ENCODE measurements around the gene TECPR2.

The TECPR2 gene

GRCh38 chr14:102464846-102465341, 102.2 kb downstream of the TECPR2 start:
- no peak for DNase-seq (ENCODE audit: low read depth in 1 of 2, low spot score in 1 of 2)

- no peak for DNase-seq (ENCODE audit: low read depth in 1 of 2, low spot score in 1 of 2)
Measured at GRCh38 chr14:102469261-102469660, 106.5 kb downstream of the TECPR2 start.

GRCh38 chr14:102471921-102472790, 109.4 kb downstream of the TECPR2 start:
- no peak for DNase-seq (ENCODE audit: low read depth in 1 of 2, low spot score in 1 of 2)

- no peak for DNase-seq (ENCODE audit: low read depth in 1 of 2, low spot score in 1 of 2)
Measured at GRCh38 chr14:102472791-102473150, 110.0 kb downstream of the TECPR2 start.

- no peak for DNase-seq (ENCODE audit: low read depth in 1 of 2, low spot score in 1 of 2)
Measured at GRCh38 chr14:102473559-102473958, 110.8 kb downstream of the TECPR2 start.

- DNase-seq (ENCODE audit: low read depth in 1 of 2, low spot score in 1 of 2), result no peak
Measured at GRCh38 chr14:102474934-102475333, 112.2 kb downstream of the TECPR2 start.

GRCh38 chr14:102479107-102479506, 116.4 kb downstream of the TECPR2 start:
- DNase-seq (ENCODE audit: low read depth in 1 of 2, low spot score in 1 of 2), result no peak

GRCh38 chr14:102479777-102480176, 117.0 kb downstream of the TECPR2 start:
- DNase-seq (ENCODE audit: low read depth in 1 of 2, low spot score in 1 of 2), result no peak

GRCh38 chr14:102481371-102481770, 118.6 kb downstream of the TECPR2 start:
- DNase-seq (ENCODE audit: low read depth in 1 of 2, low spot score in 1 of 2), result no peak

GRCh38 chr14:102481791-102482238, 119.1 kb downstream of the TECPR2 start:
- DNase-seq (ENCODE audit: low read depth in 1 of 2, low spot score in 1 of 2), result no peak

GRCh38 chr14:102484316-102484715, 121.6 kb downstream of the TECPR2 start:
- DNase-seq (ENCODE audit: low read depth in 1 of 2, low spot score in 1 of 2), result no peak

GRCh38 chr14:102485693-102486512, 123.2 kb downstream of the TECPR2 start:
- DNase-seq (ENCODE audit: low read depth in 1 of 2, low spot score in 1 of 2), result no peak

- DNase-seq (ENCODE audit: low read depth in 1 of 2, low spot score in 1 of 2), result no peak
Measured at GRCh38 chr14:102486513-102487203, 123.9 kb downstream of the TECPR2 start.

- no peak for DNase-seq (ENCODE audit: low read depth in 1 of 2, low spot score in 1 of 2)
Measured at GRCh38 chr14:102487204-102487577, 124.5 kb downstream of the TECPR2 start.

- no peak for DNase-seq (ENCODE audit: low read depth in 1 of 2, low spot score in 1 of 2)
Measured at GRCh38 chr14:102490456-102490855, 127.7 kb downstream of the TECPR2 start.

- no peak for DNase-seq (ENCODE audit: low read depth in 1 of 2, low spot score in 1 of 2)
Measured at GRCh38 chr14:102491366-102491765, 128.6 kb downstream of the TECPR2 start.

- DNase-seq (ENCODE audit: low read depth in 1 of 2, low spot score in 1 of 2), result no peak
Measured at GRCh38 chr14:102491786-102492530, 129.2 kb downstream of the TECPR2 start.

- DNase-seq (ENCODE audit: low read depth in 1 of 2, low spot score in 1 of 2), result no peak
Measured at GRCh38 chr14:102492531-102492910, 129.8 kb downstream of the TECPR2 start.

- no peak for DNase-seq (ENCODE audit: low read depth in 1 of 2, low spot score in 1 of 2)
Measured at GRCh38 chr14:102493096-102493495, 130.4 kb downstream of the TECPR2 start.

- DNase-seq (ENCODE audit: low read depth in 1 of 2, low spot score in 1 of 2), result no peak
Measured at GRCh38 chr14:102493585-102493984, 130.8 kb downstream of the TECPR2 start.
